GM18868 (cell line): Measurements from ENCODE around the gene CALM1.

Experiments
- ATAC-seq: cut with Tn5 transposase; IDR thresholded peaks from one replicate; pipeline ENCODE4 v1.9.1; 2021; ENCODE audit warnings: mild to moderate bottlenecking, moderate library complexity; ENCODE audit not compliant: unreplicated experiment

The CALM1 gene

GRCh38 chr14:90407230-90407629 is 10.4 kb downstream of the CALM1 start:
- no peak for ATAC-seq

DNA sequence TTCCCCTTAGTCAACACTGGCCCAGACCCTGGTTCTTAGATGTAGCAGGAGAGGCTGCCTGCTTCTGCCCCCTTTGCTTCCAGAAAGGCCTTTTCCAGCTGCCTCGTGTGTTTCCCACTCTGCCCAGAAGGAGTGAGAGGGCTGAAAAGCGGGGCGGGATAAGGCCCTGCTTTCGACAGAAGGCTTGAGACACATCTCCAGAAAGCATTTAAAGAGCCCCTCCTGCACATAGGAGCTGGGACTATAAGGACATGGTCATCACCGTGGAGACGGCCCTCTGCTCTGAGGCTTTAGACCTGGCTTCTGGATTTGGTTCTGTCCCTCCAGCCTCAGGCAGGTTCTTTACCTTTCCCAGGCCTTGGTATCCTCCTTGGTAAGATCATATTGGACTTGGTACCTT is 11.9 kb downstream of the CALM1 start:
- no peak for ATAC-seq

- ATAC-seq = no peak
Observed at GRCh38 chr14:90409209-90409730, 12.4 kb downstream of the CALM1 start.

- no peak for ATAC-seq
Observed at GRCh38 chr14:90412058-90412457, 15.2 kb downstream of the CALM1 start.

DNA sequence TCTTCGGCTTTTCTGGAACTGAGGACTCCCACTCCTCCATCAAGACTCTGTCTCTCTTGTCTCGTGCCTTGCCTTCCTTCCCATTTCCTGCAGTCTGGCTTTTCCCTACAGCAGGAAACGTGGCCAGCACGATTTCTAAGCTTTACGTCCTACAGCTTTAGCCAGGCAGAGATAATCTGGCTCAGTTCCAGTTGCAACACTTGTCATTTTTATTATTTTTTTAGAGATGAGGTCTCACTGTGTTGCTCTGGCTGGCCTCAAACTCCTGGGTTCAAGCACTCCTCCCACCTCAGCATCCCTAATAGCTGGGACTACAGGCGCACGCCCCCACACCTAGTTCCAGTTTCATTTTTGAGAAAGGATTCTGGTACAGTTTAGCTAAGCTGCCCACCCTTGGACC is 19.9 kb downstream of the CALM1 start:
- no peak for ATAC-seq

- ATAC-seq = no peak
Observed at GRCh38 chr14:90418053-90418452, 21.2 kb downstream of the CALM1 start.

- ATAC-seq = no peak
Observed at GRCh38 chr14:90419200-90419599, 22.4 kb downstream of the CALM1 start.

DNA sequence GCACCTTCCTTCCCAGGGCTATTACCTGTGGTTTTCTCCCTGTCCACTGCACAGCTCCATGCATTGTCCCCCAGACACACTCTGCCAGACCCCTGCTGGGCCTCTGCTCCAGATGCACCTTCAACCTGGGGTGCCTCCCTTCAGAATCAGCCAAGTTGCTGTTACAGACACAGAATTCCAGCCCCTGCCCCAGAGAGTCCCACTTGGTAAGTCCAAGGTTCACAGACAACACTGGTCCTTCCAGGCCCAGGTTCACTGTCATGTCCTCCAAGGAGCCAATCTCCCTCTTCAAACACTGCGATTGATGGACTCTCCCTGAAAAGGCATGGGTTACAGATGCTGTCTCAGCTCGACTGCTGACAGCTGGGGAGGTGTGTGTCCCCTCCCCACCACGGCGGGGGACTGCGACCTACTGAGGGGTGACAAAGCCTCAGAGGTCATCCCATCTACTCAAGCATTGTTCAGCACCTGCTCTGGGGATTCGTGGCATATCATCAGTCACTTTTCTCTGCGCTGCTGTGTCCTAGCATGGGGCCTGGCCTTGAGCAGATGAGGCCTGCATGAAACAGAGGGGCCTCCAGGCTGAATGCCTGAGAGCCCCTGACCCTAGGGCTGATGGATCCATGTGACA is 24.3 kb downstream of the CALM1 start:
- ATAC-seq = no peak

DNA sequence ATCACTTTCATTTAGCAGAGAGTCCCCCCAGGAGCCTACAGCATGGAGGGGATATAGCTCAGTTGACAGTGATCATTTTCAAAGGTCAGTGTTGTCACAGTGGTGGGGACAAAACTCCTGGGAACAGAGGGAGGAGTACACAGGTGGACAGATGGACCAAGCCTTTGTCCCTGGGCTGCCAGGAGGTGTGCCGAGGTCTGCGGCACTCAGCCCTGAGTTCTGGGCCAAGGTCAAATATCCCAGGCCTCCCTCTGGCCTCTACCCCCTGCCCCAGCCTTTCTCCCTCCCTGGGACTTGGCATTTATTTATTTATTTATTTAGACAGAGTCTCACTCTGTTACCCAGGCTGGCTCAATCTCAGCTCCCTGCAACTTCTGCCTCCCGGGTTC is 24.8 kb downstream of the CALM1 start:
- ATAC-seq = no peak

DNA sequence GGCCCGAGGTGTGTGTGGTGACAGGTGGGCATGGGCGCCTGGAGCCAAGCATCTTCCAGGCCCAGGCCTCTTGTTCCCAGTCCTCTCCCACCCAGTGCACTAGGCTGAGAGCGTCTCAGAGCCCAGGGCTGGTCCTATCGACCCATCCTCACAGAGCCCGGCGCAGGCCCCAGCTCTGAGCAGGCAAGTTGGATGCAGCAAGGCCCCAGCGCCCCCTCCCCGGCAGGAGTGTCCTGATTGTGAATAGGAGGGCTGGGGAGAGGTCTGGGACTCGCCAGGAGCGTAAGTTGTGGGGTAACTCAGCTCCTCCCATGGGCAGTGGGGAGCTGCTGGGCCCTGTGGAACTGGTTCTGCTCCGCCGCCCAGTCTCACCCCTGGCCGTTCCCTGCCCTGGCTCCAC is 26.3 kb downstream of the CALM1 start:
- ATAC-seq = no peak

- no peak for ATAC-seq
Observed at GRCh38 chr14:90424075-90424474, 27.2 kb downstream of the CALM1 start.

GRCh38 chr14:90424686-90425372 is 28.0 kb downstream of the CALM1 start:
- ATAC-seq = no peak

DNA sequence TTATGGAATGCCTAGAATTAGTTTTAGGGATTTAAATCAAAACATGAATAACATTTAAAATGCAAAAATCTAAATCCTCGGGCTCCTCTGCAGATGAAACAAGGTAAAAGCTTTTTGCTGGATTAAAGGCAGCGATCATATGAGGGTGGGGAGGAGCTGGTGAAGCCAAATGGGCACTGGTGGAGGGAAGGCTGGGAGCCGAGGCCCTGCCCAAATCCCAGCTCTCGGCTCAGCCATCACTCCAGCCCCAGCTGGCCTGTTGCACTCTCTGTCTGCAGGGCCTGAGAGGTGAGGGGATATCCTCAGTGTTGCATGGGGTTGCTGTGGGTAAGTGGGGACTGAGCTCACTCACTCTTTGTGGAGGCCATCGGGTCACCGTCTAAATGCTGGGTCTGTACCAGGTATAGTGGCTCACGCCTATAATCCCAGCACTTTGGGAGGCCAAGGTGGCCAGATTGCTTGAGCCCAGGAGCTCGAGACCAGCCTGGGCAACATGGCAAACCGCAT is 28.6 kb downstream of the CALM1 start:
- ATAC-seq = no peak

- ATAC-seq = no peak
Observed at GRCh38 chr14:90426031-90426540, 29.3 kb downstream of the CALM1 start.

- no peak for ATAC-seq
Observed at GRCh38 chr14:90426663-90427062, 29.8 kb downstream of the CALM1 start.

GRCh38 chr14:90427848-90428426 is 31.1 kb downstream of the CALM1 start:
- no peak for ATAC-seq

GRCh38 chr14:90428676-90429075 is 31.8 kb downstream of the CALM1 start:
- no peak for ATAC-seq

DNA sequence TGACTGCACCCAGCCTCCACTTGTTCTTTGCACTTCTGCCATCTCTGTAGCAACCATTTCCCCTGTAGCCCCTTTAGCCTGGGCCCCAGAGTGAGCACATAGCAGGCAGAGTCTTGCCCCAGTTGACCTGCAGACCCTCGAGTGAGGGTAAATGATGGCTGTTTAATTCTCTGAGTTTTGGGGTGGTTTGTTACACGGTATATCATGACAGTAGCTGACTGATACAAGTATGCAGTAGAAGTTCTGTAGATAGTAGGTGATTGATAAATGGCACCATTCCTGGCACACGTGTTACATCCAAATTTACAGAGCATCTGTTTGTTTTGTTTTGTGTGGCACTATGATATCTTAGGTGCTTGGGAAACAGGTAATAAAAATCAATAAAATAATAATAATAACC is 32.4 kb downstream of the CALM1 start:
- no peak for ATAC-seq

DNA sequence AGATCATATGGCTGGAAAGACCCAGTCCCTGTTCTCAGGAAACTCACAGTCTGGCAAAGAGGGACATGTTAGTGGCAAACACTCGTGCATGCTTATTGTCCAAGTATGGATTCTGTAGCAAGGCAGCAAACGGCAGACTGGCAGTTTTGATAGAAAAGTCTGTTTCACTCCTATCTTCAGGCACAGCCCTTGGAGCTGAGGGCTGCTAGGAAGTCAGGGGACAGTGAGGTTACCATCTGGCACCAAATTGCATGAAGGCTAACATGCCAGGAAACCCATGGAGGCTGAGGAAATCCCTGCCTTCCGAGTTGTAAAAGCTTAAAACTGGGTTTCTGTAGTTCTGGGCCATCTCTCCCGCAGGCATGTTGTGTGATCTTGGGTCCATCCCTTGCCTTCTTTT is 32.9 kb downstream of the CALM1 start:
- ATAC-seq = no peak

DNA sequence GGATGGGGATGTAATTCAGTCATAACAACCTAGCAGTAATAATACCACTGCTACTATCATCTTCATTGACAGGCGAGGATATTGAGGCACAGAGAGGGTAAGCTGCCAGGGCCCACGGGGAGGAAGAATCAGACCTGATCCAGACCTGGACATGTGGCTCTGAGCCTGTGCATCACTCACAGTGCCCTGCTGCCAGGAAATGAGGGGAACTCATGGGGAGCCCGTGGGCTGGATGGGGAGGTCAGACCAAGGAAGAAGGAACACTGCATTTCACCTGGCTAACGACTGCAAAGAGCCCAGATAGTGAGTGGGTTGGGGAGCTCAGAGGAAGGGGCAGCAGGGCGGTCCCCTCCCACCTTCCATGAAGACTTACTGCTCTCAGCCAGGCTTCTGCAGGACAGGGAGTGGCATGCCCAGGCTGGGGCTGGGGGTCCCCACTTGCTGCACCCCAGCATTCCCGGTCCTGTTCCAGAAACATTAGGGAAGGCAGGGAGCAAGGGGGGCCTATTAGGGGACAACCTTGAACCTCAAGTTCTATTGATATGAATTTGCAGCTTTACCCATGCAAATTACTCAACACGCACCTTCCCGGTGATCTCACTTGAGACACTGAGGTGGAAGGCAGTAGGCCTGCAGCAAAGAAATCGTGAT is 37.7 kb downstream of the CALM1 start:
- ATAC-seq = no peak

- ATAC-seq = no peak
Observed at GRCh38 chr14:90438841-90439240, 42.0 kb downstream of the CALM1 start.
